NCI-H1930 (cell line): ENCODE data around the gene SLC6A6.

Experiments used
- DNase-seq, 2 experiments: peaks; one replicate each; lab custom pipeline; 2025; lab: John Stamatoyannopoulos, UW

The SLC6A6 gene

DNA sequence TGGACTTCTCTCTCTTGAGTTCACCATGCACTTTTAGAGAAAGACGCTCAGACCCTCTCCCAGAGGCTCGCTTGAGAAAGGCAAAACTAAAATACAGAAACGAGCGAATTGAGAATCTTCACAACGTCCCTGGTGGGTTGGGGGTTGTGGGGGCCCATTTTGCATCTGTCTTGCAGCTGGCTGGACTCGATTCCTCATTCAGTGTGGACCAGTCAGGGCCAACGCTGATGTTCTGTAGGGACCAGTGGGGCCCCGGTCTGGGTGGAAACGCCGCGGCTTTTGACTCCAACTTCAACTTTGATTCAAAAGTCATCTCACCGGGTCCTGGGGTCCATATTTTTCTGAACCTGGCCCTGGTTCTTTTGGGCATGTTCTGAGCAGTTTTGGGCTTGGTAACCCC, 68.1 kb downstream of the SLC6A6 start:
- no peak for DNase-seq

DNA sequence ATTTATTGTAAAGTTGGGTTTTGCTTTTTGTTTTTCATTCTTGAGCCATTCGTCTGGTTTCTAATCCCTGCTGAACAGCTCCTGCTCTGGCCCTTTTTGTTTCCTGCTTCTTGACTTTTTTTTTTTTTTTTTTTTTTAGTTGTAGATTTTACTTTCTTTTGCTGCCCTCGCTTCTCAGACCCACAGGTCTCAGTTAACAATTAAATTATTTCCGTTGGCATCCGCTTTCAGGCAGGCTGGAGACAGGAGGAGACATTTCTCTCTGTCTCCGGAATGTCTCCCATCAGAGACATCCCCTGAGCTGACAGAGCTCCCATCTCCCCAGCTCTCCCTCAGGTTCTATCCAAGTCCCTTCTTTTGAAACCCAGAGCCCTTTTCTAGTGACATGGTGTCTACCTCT, 68.6 kb downstream of the SLC6A6 start:
- no peak for DNase-seq

DNA sequence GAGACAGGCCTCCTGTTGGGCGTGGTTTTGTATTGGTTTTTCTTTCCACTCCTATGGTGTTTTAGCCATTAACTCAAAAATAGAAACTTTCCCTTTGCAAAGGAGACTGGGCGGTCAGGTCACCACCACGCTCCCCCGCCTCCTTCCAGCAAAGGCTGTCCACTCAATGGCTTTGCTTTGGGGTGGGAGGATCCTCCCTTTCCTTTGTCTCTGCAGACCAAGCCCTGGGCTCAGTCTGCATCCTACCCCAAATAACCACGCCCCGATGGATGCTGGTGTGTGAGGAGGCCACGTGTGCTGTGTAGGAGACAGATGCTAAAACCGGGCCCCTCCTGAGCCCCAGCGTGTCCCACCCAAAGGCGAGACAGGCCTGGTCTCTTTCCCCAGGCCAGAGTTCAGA, 69.3 kb downstream of the SLC6A6 start:
- DNase-seq = no peak

DNA sequence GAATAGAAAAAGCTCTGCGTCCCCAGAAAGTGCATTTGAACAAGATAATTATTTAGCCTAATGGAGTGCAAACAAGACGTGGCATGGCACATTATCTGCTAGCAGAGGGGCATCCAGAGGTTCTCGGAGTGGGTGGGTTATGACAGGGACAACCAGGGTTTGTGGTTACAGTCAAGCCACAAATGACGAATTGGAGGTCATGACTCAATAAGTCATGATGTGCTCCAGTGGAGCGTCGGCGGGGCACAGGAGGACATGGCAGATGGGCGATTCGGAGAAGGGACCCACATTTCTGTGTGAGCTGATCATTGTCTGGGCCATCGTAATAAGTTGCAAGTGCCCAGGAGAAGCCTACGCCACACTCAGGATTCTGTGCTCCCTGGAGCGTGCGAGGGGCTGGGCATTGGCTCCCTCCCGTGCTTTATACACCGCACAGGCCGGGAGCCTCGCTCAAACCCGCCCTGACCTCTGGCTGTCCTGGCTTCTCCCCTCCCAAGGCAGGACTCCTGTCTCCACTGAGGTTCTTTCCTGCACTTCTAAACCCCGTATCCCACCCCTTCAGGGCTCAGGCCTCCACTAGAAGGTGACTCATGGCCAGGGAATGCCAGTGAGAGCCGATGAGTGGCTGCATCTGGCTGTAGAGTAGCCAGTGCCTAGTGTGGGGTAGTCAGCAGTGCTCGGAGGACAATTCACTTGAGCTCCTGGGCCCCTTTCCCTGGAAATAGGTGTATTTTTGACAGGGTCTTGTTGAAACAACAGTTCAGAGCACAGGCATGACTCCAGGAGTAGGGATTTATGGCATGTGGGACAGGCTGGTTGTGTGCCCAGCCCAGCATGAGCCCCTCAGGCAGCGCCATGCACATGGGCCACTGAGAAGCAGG, 70.3 kb downstream of the SLC6A6 start:
- no peak for DNase-seq

DNA sequence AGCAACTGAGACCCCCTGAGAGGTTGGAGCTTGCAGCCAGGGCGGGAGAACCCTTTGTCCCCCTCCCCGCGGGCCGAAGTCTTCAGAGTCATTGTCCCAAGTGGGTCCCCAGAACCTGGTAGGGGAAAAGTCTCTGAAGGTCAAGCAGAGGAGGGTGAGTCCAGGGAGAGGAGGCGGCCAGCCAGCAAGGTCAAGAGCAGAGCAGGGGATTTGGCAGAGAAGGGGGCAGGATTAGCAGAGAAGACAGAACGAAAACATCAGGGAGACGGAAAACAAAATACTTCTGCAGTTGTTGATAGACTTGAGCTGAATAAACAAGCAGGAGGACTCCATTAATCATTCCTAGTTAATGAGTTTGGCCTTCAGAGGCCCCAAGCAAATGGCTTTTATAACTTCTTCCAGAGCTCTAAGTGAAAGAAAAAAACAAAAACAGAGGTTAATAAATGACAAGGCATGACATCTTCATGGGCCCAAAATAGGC, 71.0 kb downstream of the SLC6A6 start:
- DNase-seq = no peak

DNA sequence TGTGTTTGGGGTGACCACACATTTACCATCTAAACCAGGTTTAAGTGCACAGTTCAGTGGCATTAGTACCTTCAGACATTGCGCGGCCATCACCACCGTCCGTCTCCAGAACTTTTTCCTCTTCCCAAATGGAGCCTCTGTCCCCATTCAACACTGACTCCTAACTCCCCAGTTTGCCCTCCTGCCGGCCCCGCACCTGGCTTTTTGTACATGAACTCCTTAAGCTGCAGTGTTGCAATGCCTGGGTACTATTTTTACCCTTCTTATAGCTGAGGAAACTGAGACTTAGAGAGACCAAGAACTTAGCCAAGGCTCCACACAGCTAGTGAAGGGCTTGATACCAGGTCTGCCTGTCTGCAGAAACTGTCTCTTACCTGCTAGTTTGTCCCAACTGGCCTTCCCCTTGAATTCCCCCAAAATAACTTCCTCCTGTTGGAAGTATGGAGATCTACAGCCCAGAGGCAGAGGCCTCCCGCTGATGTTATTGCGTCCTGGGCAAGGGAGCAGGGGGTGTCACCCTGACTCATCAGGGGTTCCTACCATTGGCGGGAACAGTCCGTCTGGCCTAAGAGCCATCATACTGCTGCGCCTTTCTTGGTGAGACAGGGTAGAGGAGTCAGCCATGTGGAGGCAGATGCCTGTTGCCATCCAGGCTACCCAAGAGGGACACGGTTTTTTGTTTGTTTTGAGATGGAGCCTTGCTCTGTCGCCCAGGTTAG, 72.1 kb downstream of the SLC6A6 start:
- no peak for DNase-seq

DNA sequence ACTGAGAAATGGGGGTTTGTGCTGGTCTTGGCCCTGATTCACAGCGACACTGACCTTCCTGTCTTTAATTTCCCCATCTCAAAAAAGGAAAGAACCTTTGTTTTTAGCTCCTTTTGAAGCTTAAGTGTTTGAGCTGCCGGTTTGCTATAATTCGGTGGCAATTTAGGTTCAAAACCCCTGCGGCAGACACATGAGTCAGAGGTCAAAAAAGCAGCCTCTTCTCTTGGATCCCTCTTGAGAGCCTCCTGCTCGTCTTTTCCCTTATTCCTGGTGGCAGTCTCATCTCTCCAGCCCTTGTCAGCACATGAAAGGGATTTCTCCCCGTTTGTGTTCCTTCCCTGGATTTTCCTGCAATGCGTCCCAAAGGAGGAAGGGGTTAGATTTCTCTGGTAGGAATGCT, 73.2 kb downstream of the SLC6A6 start:
- DNase-seq = no peak

DNA sequence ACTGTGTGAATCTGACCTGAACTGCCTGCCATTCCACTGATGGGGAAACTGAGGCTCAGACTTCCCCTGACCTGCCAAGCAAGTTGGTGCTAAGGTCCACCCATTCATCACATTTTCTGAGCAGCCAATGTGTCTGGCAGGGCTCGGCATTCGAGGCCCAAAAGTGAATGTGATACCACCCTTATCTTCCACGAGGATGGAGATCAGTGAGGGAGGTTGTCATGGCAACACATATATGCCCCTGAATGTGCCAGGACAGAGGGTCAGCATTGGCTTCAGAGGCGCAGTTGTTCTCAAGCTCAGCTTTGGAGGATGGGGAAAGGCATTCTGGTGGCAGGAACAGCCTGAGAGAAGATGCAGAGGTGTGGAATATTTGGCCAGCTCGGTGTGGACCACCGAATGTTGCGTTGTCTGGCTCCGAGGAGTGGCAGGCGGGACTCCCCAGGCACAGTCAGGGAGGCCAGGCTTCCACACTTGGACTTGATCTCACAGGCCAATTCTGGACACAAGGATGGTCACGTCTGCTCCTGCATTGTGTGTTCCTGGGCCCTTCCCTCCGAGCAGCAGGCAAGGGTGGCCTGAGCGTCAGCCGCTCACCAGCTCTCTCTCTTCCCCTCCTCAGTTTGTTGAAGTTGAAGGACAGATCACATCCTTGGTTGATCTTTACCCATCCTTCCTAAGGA, 74.3 kb downstream of the SLC6A6 start:
- DNase-seq = no peak

DNA sequence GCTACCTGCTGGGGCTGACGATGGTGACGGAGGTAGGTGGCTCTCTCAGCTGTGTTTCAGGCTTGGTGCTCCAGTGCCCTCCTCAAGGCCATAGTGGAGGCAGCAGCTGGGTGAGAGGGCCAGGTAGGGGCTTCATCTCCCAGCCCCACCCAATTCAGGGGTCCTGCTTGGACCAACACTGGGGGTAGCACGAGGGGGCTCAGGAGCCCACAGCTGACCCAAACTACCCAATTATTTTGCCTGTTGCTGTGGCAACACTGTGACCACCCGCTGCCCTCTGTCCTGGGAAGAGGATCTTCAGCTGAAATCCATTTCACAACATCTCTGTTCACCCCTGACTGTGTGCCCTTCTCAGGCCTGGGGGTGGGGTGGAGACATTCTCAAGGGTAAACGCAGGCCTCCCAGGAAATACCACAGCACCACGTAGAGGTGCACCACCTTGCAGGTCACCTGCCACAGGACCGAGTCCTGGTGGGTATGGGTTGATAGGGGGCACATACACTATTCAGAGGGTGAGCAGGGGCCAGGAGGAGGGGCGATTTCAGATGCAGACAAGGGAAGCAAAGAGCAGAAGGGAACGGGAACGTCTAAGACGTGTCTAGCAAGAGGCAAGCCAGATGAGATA, 75.0 kb downstream of the SLC6A6 start:
- DNase-seq = no peak

DNA sequence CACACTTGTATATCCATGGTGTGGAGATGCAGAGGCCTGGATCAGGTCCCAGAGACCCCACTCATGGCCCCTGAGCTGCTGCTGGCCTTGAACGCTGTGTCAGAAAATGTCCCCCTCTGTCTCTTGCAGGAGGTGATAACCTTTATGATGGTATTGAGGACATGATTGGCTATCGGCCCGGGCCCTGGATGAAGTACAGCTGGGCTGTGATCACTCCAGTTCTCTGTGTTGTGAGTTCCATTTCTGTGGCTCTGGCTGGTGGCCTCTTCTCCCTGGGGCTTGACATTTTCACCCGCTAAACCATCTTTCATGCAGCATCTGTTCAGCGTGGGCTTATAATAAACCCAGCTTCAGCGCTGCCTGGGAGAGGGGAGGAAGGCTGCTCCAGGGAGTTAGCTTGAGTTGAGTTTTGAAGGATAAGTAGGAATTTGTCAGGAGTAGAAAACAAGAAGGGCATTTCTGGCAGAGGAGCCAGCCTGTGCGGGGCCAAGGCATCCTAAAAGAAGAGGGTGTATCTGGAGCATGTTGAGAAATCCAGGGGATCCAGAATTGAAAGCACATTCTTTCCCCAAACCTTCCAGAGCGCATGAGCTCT, 76.6 kb downstream of the SLC6A6 start:
- DNase-seq = no peak

DNA sequence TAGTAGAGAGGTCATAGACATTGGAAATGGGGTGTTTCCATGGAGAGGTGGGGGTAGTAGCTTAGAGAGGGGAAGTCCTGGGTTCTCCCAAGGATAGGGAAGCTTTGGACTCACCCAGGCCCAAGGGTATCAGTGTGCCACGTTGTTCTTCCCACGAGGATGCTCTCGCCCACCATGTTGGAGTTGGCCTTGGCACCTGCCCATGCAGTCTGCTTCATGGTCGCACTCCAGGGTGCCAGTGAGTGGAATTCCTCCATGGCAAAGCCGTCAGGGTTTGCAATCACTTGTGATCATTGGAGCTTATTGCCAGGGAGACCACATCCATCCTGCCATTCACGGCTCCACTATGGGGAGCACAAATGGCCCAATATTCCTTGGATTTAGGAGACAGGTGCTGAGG, 77.2 kb downstream of the SLC6A6 start:
- no peak for DNase-seq

DNA sequence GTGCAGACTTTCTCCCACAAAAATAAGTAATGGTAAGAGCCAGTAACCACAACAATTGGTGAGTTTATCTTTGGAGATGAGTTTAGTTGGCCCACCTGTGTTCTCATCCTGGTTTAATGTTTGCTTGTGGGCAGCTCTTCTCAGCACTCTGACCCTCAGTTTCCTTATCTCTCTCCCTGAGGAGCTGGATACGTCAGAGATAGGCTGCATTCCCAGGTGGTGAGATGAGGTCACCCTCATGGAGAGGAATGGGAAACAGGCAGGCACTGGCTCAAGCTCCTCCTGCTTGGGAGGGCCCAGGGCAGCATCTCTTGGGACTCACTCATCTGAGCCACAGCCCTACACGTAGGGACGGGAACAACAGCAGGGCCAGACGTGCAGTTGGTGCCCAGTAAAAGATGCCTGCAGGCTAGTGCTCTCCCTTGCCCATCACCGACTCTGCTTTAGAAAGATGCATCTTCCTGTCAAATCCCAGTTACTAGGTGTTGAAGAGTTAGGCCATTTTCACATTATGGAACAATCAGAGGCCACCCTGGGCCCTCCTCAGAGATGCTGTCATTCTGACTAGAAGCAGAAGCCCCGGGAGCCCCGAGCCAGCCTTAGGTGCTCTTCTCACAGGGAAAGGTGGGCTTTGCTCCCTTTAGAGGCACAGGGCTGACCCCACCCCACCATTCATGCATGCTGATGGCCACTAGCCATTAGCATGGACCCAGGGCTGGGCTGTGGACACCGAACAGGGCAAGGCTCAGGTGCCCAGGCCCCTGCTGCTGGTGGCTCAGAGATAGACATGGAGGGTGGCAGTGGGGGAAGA, 78.0 kb downstream of the SLC6A6 start:
- no peak for DNase-seq

DNA sequence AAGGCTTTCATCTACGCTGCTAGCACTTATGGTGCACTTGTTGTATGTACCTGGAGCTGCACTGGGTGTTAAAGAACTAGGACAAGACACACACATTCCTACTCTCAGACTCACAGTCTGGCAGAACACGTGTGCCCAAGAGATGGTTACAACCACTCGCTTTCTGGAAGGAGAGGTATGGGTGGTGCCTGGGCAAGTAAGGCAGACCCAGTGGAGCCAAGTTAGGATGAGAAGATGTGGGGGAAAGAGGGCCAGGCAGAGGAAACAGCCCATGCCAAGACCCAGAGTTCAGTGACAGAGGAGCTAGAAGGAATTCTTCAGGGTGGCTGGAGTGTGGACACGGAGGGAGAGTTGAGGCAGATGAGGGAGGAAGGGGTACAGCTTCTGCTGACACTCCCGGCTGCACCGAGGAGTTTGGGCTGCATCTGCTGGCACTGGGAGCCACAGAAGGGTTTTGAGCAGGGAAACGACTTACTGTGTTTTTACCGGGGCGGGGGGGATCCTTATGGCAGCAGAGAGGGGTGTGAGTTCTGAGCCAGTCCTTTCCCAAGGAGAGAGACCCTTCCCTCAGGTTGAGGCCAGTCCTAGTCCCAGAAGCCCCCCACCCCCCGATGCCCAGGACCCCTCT, 78.7 kb downstream of the SLC6A6 start:
- DNase-seq = no peak

DNA sequence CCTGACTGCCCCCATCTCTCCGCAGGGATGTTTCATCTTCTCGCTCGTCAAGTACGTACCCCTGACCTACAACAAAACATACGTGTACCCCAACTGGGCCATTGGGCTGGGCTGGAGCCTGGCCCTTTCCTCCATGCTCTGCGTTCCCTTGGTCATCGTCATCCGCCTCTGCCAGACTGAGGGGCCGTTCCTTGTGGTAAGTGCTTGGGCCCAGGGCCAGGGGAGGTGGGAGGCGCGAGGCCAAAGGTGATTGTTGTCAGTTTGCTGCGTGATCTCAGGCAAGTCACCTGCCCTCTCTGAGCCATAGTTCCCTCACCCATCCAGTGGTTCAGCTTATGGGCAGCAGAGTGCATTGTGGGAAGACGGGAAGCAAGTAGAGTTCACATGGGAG, 79.2 kb downstream of the SLC6A6 start:
- no peak for DNase-seq

DNA sequence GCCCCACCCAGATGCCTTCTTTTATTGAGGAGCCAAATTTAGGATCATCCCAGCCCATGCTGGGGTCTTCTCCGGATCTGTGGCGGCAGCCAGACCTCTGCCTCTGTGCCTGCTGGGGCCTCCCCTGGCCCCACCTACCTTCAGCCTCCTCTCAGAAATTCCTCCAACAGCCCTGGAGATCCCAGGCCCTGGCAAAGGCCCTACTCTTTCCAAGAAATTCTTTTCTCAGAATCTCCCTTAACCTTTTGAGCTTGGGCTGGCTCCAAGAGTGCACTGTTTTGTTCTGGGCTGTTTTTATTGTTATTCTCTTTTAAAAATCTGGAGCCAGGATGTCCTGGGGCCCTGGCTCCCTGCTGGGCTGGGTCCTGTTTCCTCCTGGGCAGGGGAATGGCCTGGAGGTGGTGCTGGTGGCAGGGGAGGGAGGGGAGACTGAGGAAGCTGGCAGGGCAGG, 79.9 kb downstream of the SLC6A6 start:
- no peak for DNase-seq

DNA sequence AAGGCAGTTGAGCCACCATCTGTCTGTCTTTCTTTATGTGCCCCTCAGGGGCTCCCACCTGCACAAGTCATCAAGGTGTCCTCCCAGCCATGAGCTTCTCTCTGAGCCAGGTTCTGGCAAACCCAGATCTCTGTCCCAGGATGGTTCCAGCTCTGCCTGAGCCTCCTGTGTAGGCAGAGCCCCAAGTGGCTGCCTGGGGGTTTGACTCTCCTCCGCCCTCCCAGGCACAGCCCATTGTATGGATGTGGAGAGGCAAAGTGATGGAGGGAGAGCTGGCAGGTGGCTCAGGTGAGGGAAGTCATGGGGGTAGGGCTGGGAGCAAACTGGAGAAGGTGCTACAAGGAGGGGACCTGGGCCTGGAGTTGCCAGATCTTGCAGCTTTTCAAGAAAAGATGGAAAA, 80.9 kb downstream of the SLC6A6 start:
- no peak for DNase-seq

DNA sequence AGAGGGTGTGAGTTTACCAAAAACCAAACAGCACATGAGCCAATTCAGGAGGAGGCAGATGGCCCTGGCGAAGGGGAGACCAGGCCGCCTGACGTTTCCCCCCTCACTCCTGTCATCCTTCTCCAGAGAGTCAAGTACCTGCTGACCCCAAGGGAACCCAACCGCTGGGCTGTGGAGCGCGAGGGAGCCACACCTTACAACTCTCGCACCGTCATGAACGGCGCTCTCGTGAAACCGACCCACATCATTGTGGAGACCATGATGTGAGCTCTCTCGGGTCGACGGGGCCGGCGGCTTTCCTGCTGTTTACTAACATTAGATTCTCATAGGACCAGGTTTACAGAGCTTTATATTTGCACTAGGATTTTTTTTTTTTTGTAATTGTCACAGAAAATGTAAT, 82.3 kb downstream of the SLC6A6 start:
- DNase-seq = no peak

DNA sequence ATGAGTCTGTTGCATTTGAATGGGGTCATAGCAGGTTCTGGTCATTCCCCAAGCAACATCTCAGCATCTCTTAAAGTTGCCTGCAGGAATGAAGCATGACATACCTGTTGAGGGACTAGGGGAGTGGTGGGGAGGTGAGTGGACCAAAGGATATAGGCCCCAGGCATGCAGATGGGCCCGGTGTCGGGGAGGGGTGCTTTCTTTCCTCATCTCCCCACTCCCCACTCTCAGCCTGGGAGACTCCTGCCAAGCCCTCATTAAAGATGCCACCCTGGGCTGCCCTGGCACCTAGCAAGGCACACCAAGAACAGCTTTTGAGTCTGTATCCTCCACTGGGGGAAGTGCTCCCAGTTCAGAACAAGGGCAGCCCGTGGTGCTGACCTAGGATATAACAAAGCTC, 83.6 kb downstream of the SLC6A6 start:
- no peak for DNase-seq

DNA sequence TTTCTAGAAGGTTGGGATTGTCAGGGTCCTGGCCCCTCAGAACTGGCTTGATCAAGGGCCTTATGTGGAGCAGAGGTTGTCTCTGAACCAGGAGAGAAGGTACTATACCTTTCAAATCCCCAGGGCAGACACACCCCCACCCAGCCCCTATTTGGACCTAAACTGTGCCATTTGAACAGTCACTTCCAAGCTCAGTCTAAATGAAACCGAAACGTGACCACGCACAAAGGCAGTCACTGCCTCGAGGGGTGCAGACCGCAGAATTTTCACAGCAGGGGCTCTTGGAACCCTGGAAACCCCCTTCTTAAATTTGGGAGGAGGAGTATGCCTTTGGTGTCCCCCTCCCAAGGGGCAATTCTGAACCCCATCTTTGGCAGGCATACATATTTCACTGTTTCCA, 84.1 kb downstream of the SLC6A6 start:
- no peak for DNase-seq

DNA sequence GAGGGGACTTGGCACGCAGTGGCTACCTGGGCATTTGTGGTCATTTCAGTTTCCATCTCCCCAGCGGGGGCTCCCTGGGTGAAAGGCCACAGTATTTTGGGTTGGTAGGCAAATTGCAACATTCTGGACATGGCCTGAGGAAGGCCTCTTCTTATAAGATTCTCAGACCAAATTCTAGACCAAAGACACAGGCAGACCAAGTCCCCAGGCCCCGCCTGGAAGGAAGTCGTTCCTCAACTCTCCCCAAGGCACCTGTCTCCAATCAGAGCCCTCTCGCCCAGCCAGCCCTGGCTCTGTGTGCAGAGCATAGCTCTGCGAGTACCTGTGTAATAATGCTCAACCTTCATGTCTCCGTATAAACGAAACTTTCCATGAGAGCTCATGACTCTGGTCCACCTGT, 84.7 kb downstream of the SLC6A6 start:
- DNase-seq = no peak

DNA sequence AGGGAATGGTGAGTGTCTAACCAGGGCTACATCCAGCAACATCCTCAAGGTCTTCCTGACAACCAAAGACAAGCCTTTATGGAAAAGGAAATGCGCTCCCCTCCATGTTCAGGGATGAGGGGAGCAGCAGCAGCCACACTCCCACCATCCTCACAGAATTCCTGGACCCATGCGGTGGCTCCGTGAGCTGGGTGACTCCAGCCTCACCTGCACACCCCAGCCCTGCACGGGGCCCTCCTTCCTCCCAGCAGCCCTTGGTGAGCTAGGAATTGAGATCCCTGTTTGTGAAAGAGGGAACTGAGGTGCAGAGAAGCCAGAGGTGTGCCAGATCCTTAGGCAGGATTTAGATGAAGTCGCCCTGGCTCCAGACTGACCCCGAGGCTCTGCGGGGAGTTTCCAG, 85.4 kb downstream of the SLC6A6 start:
- DNase-seq = no peak
